ENCODE results near the gene FBXL17. TPM values are rescaled to one million over a fixed set of nuclear protein-coding genes. Genes with fewer than 3 reads are reported as not detected.
"Not testable (repeated sequence)": the region's sequence is repeated elsewhere in the genome, so short reads cannot be mapped to it uniquely, and the experiment has no call there.

The FBXL17 gene
- total RNA-seq, 2 experiments from 2014 or later: 9.2 to 10.0 TPM

DNA sequence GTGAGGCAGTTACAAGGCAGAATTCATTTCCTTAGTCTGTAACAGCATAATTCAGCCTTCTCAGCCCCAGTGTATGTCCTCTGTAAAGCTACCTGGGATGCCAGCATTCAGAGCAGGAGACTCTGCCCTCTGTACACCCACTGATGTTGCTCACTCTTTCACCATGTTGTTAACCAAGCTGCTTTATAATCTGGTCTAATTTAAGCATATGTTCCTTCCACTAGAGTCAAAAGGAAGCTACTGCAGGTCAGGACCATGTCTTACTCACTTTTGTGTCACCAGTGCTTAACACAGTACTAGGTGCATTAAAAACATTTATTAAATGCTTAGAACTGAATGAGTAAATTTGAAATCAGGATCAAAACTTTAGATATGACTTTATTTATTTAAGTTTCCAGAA lies 185.6 kb downstream of the FBXL17 start:
- Mint-ChIP-seq H3K27ac (no peak overlapping the region), H3K9me3 (no peaks in the 10 kb centered on the region), H3K4me3 (no peak overlapping the region), H3K4me1 (no peaks in the 10 kb centered on the region), H3K27me3 (no peaks in the 10 kb centered on the region), H3K36me3 (ENCODE audit: low read depth) (no peaks in the 10 kb centered on the region)
- DNase-seq: no peak
- POLR2A ChIA-PET: no interaction called here
- CTCF ChIA-PET: no interaction called here

DNA sequence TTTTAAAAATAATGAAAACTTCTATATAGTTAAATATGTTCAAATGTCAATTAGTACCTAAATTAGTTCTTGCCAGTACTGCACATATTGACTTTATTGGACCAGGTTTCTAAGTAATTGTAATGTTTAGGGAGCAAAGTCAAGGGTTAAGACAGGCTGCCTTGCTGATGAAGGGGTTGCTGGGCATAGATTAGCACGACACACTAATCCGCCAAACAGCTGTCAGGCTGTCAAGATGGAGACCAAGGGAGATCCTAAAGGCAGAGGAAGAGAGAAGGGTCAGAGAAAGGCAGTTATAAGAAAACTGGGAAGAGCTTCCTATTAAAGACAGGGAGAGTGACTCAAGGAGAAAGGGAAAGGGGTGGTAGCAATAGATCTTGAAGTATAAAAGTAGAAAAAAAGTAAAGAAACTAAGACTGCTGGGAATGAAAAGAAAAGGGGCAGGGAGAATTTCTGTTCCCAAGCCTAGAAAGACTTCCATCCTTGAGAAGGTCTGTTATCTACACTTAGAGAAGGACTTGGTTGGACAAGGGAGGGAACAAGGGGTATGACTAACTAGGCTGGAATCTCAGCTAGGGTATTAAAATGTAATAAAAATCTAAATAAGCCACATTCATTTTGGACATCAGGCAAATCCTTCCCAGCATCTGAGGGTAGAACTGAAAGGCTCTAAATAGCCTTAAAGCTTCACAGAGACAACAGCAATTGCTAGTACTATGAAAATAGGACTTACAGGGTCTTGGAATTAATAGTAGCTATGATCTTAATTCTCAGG lies 188.7 kb downstream of the FBXL17 start:
- Mint-ChIP-seq H3K4me1 (no peaks in the 10 kb centered on the region), H3K36me3 (ENCODE audit: low read depth) (no peaks in the 10 kb centered on the region), H3K9me3 (no peaks in the 10 kb centered on the region), H3K27ac (no peak overlapping the region), H3K4me3 (no peak overlapping the region), H3K27me3 (no peaks in the 10 kb centered on the region)
- ChIA-PET POLR2A (no interaction called here), CTCF (no interaction called here)
- DNase-seq: no peak

DNA sequence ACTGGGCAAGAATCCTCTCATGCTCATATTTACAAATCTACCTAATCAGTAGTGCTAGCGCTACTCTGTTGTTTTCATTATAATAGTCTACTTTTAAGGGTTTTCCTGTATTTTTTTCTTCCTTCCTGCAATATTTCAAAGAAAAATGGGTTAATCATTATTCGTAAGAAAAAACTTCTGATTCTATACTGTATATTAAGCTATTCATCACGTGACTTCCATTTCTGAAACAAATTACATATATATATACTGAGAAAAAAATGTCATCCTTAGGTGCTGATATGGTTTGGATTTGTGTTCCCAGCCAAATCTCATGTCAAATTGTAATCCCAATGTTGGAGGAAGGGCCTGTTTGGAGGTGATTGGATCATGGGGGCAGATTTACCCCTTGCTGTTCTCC lies 197.0 kb downstream of the FBXL17 start:
- H3K9me3 Mint-ChIP-seq: no peaks in the 10 kb centered on the region

DNA sequence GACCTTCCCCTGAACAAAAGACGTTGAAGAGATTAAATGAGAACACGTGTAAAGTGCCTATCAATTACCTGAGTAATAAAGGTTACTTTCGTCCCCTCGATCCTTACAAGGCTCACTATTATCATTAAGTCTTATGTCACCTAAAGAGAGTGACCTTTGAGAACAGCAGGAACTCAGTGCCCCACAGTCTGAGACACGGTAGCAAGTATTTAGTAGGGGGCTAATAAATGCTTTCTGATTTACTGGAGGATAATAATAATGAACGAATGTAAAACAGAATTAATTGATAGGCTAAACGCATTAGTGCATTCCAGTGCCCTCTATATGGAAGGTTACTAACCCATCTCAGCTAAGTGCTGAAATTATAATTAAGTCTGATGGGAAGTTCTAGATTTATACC lies 199.9 kb downstream of the FBXL17 start:
- no peaks in the 10 kb centered on the region for H3K27me3 Mint-ChIP-seq
- no peak overlapping the region for H3K4me3 Mint-ChIP-seq
- no peak overlapping the region for H3K27ac Mint-ChIP-seq
- POLR2A ChIA-PET: no interaction called here
- CTCF ChIA-PET: no interaction called here
- H3K36me3 Mint-ChIP-seq (ENCODE audit: low read depth): peaks cover 5% of the 10 kb centered on the region
- H3K9me3 Mint-ChIP-seq: no peaks in the 10 kb centered on the region
- no peaks in the 10 kb centered on the region for H3K4me1 Mint-ChIP-seq
- no peak for DNase-seq

More for the DNA sequence above, 197.0 kb downstream of the FBXL17 start:
- ChIA-PET CTCF (no interaction called here), POLR2A (no interaction called here)
- Mint-ChIP-seq H3K4me1 (no peaks in the 10 kb centered on the region), H3K27me3 (no peaks in the 10 kb centered on the region), H3K36me3 (ENCODE audit: low read depth) (peaks cover 5% of the 10 kb centered on the region), H3K27ac (no peak overlapping the region), H3K4me3 (no peak overlapping the region)
- DNase-seq: no peak

DNA sequence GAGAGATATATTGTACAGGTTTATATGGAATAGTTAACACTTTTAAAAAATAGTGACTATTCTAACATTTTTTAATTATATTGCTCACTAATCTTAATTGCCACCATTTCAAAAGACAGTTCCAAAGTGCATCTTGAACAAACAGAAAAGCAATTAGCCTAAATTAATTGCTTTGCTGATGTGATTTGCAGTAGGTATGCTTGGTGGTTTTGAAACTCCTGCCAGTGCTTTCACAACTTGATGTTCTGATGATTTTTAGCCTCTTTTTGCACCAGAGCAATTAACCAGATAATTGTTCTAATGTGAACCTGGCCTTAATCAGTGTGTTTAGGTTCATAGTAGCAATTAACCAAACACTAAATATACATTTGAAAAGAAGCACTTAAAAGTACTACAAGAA lies 207.6 kb downstream of the FBXL17 start:
- H3K4me1 Mint-ChIP-seq: no peaks in the 10 kb centered on the region
- H3K36me3 Mint-ChIP-seq (ENCODE audit: low read depth): no peaks in the 10 kb centered on the region
- H3K27ac Mint-ChIP-seq: no peak overlapping the region
- no peaks in the 10 kb centered on the region for H3K27me3 Mint-ChIP-seq
- no peak overlapping the region for H3K4me3 Mint-ChIP-seq
- ChIA-PET CTCF (interaction anchor here (1.2 kb wide), 1 partner anchor 13 kb away, joined by 3 read pairs; no protein-coding TSS in a partner anchor), POLR2A (interaction anchor here (1.2 kb wide), 1 partner anchor 26 kb away, joined by 3 read pairs; no protein-coding TSS in a partner anchor)
- no peak for DNase-seq
- no peaks in the 10 kb centered on the region for H3K9me3 Mint-ChIP-seq

DNA sequence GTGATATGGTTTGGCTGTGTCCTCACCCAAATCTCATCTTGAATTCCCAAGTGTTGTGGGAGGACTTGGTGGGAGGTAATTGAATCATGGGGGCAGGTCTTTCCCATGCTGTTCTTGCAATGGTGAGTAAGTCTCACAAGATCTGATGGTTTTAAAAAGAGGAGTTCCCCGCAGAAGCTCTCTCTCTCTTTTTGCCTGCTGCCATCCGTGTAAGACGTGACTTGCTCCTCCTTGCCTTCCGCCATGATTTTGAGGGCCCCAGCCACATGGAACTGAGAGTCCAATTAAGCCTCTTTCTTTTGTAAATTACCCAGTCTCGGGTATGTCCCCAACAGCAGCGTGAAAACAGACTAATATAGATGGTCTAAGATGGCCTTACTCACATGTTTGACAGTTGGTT lies 210.1 kb downstream of the FBXL17 start:
- Mint-ChIP-seq H3K9me3 (no peaks in the 10 kb centered on the region), H3K27me3 (no peaks in the 10 kb centered on the region), H3K4me1 (no peaks in the 10 kb centered on the region), H3K27ac (no peak overlapping the region), H3K36me3 (ENCODE audit: low read depth) (no peaks in the 10 kb centered on the region), H3K4me3 (no peak overlapping the region)
- no peak for DNase-seq
- POLR2A ChIA-PET: no interaction called here
- CTCF ChIA-PET: interaction anchor here (0.6 kb wide), 1 partner anchor 161 kb away, joined by 3 read pairs; no protein-coding TSS in a partner anchor

DNA sequence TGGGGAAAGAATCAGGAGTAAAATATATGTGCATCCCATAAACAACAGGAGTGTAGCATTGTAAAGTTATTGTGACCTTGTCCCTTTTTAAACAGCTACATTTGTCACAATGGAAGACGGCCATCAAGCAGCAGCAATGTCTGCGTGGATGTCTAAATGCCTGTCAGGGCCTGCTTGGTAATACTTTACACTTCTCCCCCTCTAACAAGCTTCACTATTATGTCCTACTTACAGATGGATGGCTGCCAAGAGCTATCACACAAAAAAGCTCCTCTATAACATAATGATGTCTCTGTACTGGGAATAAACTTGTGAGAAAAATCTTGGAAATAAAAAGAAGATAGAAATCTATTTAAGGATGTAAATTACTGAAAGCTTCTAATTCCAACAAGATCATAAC lies 213.0 kb downstream of the FBXL17 start:
- no peaks in the 10 kb centered on the region for H3K27me3 Mint-ChIP-seq
- no peak for DNase-seq
- ChIA-PET POLR2A (no interaction called here), CTCF (no interaction called here)
- H3K27ac Mint-ChIP-seq: no peak overlapping the region
- no peaks in the 10 kb centered on the region for H3K9me3 Mint-ChIP-seq
- no peaks in the 10 kb centered on the region for H3K36me3 Mint-ChIP-seq (ENCODE audit: low read depth)
- no peaks in the 10 kb centered on the region for H3K4me1 Mint-ChIP-seq
- no peak overlapping the region for H3K4me3 Mint-ChIP-seq

DNA sequence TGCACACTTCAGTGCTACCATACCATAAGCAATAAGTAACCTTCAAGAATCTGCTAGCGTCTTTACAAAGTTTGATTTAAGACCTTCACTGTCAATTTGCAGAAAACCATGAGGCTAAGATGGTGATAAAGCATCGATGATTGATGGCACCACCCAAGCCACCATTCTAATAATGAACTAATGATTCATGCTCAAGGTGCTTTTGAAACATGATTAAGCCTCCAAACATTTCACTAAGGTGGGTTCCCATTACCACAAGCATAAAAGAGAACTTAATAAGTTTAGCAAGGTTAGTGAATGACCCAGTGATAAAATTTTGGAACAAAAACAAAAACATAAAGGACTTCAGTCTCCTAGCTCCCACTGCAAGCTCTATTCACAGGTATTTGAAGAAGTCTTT lies 214.7 kb downstream of the FBXL17 start:
- CTCF ChIA-PET: no interaction called here
- Mint-ChIP-seq H3K4me3 (no peak overlapping the region), H3K4me1 (no peaks in the 10 kb centered on the region), H3K9me3 (no peaks in the 10 kb centered on the region), H3K27me3 (no peaks in the 10 kb centered on the region), H3K27ac (no peak overlapping the region), H3K36me3 (ENCODE audit: low read depth) (no peaks in the 10 kb centered on the region)
- POLR2A ChIA-PET: no interaction called here
- DNase-seq: no peak

DNA sequence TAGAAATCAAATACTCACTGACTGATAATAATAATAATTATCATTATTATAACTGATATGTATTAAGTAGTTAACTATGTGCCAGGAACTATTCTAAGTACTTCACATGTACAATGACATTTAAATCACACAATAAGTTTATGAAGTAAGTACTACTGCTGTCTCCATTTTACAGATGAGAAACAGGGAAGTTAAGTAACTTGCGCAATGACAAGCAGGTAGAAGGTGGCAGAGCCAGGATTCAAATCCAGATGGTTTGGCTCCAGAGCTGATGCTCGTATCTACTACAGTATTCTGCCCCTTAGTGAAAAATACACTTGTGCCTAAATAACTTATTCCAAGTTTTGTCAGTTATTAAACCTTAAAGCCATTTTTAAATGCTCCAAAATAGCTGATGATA lies 217.3 kb downstream of the FBXL17 start:
- Mint-ChIP-seq H3K27ac (no peak overlapping the region), H3K36me3 (ENCODE audit: low read depth) (no peaks in the 10 kb centered on the region), H3K4me3 (no peak overlapping the region), H3K9me3 (no peaks in the 10 kb centered on the region), H3K27me3 (no peaks in the 10 kb centered on the region), H3K4me1 (no peaks in the 10 kb centered on the region)
- no peak for DNase-seq
- CTCF ChIA-PET: no interaction called here
- POLR2A ChIA-PET: no interaction called here

DNA sequence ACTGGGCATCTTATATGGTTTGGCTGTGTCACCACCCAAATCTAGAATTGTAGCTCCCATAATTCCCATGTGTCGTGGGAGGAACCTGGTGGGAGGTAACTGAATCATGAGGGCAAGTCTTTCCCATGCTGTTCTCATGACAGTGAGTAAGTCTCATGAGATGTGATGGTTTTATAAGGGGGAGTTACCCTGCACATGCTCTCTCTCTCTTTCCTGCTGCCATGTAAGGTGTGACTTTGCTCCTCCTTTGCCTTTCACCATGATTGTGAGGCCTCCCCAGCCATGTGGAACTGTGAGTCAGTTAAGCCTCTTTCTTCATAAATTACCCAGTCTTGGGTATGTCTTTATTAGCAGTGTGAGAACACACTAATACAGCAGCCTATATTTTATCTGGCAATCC lies 229.0 kb downstream of the FBXL17 start:
- H3K4me3 Mint-ChIP-seq; CTCF ChIA-PET; H3K4me1 Mint-ChIP-seq; DNase-seq; POLR2A ChIA-PET; H3K36me3 Mint-ChIP-seq (ENCODE audit: low read depth); H3K27me3 Mint-ChIP-seq; H3K9me3 Mint-ChIP-seq; H3K27ac Mint-ChIP-seq: not testable (repeated sequence)

DNA sequence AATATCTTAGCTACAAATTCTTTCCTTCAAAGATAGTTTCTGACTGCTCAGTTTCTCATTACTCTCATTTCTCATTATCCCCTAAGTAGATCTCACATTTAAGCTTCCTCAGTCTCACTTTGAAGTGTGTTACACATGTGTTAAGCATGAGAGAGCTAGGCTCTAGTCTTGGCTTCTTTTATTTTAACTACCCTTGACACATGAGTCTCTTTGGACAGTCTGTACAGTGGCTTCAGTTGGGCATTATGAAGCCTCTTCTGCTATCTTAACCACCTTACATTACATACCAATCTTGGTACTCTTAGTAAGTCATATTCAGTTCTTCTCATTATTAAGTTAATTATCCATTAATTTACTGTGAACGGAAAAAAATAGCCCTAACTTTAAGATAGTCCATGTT lies 232.5 kb downstream of the FBXL17 start:
- Mint-ChIP-seq H3K4me1 (peaks cover 7% of the 10 kb centered on the region), H3K27me3 (no peaks in the 10 kb centered on the region), H3K9me3 (peaks cover 3% of the 10 kb centered on the region), H3K4me3 (no peak overlapping the region), H3K36me3 (ENCODE audit: low read depth) (no peaks in the 10 kb centered on the region), H3K27ac (no peak overlapping the region)
- CTCF ChIA-PET: no interaction called here
- no peak for DNase-seq
- POLR2A ChIA-PET: no interaction called here

DNA sequence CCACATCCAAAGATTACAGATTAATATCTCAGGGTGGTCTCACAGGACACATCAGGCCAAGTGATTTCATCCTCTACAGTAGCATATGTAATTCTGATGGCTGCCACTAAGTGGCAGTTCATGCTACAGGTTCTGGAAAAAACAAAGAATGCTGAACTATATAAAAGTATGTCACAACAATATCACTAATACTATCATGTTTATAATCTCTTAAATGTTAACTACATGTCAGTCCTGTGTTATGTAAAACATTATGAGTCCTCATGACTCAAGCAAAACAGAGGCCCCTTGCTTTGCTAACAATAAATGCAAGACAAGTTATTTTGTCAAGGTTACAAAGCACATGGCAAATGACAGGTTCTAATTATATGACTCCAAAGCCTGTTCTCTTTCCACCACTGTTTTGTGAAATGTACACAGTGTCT lies 233.2 kb downstream of the FBXL17 start:
- H3K36me3 Mint-ChIP-seq (ENCODE audit: low read depth): no peaks in the 10 kb centered on the region
- H3K27ac Mint-ChIP-seq: no peak overlapping the region
- H3K27me3 Mint-ChIP-seq: no peaks in the 10 kb centered on the region
- ChIA-PET POLR2A (no interaction called here), CTCF (no interaction called here)
- no peaks in the 10 kb centered on the region for H3K9me3 Mint-ChIP-seq
- peaks cover 7% of the 10 kb centered on the region for H3K4me1 Mint-ChIP-seq
- DNase-seq: no peak
- H3K4me3 Mint-ChIP-seq: no peak overlapping the region

DNA sequence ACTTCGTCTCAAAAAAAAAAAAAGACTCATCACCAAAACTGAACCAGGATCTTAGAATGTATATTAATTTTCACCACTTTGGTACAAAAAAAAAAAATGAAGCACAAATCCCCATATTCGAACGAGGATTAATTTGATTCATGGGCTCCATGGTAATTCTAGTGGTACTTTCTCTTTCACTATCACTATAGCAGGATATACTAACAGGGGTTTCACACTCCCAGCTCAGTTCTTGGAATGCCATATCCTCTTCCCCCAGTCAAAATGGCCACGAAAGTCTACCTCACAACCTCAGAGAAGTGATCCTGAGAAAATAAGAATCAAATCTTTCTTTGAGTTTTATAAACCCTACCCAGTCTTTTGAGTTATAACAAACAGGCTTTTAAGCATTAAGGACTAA lies 235.7 kb downstream of the FBXL17 start:
- ChIA-PET POLR2A (no interaction called here), CTCF (no interaction called here)
- Mint-ChIP-seq H3K27ac (no peak overlapping the region), H3K9me3 (no peaks in the 10 kb centered on the region), H3K4me3 (no peak overlapping the region), H3K4me1 (peaks cover 7% of the 10 kb centered on the region), H3K27me3 (no peaks in the 10 kb centered on the region), H3K36me3 (ENCODE audit: low read depth) (no peaks in the 10 kb centered on the region)
- no peak for DNase-seq

DNA sequence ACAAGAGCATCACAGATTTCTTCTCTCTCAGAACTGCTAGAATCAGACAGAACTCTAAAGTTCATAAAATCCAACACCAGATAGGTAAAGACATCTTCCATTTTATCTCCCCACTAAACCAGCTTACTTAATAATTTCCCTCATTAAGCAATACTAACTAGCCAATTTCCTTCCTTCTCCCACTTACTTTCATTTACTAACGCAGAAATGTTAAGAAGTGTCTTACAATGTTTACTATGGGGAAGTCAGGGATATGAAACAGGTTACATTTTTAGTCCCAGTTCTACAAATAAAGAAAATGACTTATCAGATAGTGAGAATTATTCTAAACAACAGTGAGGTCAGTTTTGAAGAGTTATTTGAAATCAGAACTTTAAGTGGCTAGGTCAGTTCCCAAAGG lies 236.5 kb downstream of the FBXL17 start:
- no peaks in the 10 kb centered on the region for H3K36me3 Mint-ChIP-seq (ENCODE audit: low read depth)
- DNase-seq: no peak
- no peak overlapping the region for H3K4me3 Mint-ChIP-seq
- CTCF ChIA-PET: no interaction called here
- H3K27me3 Mint-ChIP-seq: no peaks in the 10 kb centered on the region
- no peaks in the 10 kb centered on the region for H3K9me3 Mint-ChIP-seq
- POLR2A ChIA-PET: no interaction called here
- H3K27ac Mint-ChIP-seq: no peak overlapping the region
- H3K4me1 Mint-ChIP-seq: peaks cover 7% of the 10 kb centered on the region

Data from activated CD4-positive, alpha-beta memory T cell treated with anti-CD3 and anti-CD28 coated beads, Interleukin-2, amount 10 ng/mL, durations not matched to agents 7 days and 5 days (primary cell).